Ramos (cell line): ENCODE results near the gene STMP1.
"Not testable (repeated sequence)": the region's sequence is repeated elsewhere in the genome, so short reads cannot be mapped to it uniquely, and the experiment has no call there.

Experiments used
- in situ Hi-C: fragments of 300-500 bp; cut with MboI; formaldehyde crosslinking; loops from one replicate; pipeline ENCODE4 v1.14.3; 2022; ENCODE audit warnings: low sequenced_read_pairs; ENCODE audit not compliant: unreplicated experiment

STMP1 gene

GRCh38 chr7:135661311-135662122 is 797 bp upstream of the STMP1 start:
- in situ Hi-C loops, result no loop called here

- in situ Hi-C loops, result no loop called here
These were observed 266 bp upstream of the STMP1 start for GRCh38 chr7:135662123-135662372.

- in situ Hi-C loops, result no loop called here
These were observed 1.8 kb downstream of the STMP1 start for GRCh38 chr7:135664046-135664589.

DNA sequence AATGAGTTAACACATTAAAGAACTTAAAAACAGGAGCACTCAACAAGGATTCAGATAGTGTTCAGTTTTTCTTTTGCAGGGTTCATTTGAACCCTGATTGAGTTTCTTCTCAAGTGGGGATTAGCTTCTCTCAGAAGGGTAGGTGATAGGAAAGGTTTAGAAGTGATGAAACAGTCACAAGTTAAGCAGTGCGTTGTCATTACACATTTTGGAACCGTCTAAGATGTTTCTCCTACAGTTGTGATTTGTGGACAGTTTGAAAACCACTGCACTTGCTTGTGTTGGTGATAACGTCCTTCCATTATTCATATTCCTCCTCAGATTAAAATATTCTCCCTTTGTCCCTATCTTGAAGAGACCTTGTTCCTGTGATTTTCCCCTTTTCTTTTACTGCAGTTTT is 2.7 kb downstream of the STMP1 start:
- in situ Hi-C loops, result no loop called here

- in situ Hi-C loops, result no loop called here
These were observed 3.8 kb downstream of the STMP1 start for GRCh38 chr7:135666156-135666555.

GRCh38 chr7:135666846-135667245 is 4.5 kb downstream of the STMP1 start:
- in situ Hi-C loops, result no loop called here

GRCh38 chr7:135667626-135668025 is 5.3 kb downstream of the STMP1 start:
- in situ Hi-C loops, result not testable (repeated sequence)

- in situ Hi-C loops, result not testable (repeated sequence)
These were observed 6.6 kb downstream of the STMP1 start for GRCh38 chr7:135668852-135669395.

- in situ Hi-C loops, result no loop called here
These were observed 7.5 kb downstream of the STMP1 start for GRCh38 chr7:135669774-135670173.

GRCh38 chr7:135670179-135670578 is 7.9 kb downstream of the STMP1 start:
- in situ Hi-C loops, result no loop called here

DNA sequence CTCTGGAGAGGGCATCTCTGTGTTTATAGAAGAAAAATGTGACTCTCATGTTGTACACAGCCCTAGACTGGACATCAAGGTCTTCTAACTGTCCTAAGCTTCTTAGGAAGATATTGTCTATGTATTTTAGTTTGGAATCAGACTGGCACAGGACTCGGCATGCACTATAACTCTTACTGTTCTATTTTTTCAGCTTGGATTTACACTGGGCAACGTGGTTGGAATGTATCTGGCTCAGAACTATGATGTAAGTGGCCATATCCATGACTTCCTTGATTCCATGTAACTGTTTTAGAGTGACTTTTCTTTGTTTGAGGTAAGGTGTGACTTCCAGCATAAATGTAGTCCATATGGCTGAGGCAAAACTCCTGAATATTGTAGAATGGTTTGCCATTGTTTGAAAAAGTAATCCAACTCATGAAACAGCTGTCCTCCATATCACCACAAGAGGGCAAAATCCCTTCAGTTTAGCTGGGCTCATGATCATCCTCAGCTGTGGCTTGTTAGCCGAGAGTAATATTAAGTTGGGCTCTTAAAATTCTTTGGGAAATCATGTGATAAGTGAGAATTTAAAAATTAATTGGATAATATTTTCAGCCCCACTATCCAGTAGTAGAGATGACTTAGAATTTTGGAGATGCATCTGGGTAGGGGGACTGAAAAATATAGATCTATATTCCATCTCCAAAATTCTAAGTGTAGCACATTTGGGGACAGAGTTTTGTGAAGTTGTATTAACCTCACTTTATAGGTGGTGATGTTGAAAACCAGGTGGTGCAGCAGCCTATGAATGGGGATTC is 10.4 kb downstream of the STMP1 start:
- in situ Hi-C loops, result no loop called here

- in situ Hi-C loops, result no loop called here
These were observed 11.0 kb downstream of the STMP1 start for GRCh38 chr7:135673360-135673706.

GRCh38 chr7:135678612-135679575 is 16.6 kb downstream of the STMP1 start:
- in situ Hi-C loops, result no loop called here

- in situ Hi-C loops, result no loop called here
These were observed 19.4 kb downstream of the STMP1 start for GRCh38 chr7:135681762-135682161.

DNA sequence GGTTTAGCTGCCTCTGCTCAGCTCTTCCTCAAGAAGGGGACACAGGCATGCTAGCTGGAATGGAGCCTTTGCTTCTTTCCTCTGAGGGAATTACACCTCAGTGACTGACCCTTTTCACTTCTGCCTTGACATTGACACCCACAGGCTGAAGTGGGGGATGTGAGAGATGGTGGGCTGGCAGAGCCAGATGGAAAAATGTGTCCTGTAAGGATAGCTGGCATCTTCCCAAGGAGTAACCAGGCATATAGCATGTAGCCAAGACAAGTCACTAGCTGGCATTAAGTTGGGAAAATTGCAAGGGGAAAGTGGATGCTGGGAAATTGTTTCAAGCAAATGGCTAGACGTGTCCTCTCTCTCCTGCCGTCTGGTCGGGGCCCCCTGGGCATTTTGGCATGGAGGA is 19.9 kb downstream of the STMP1 start:
- in situ Hi-C loops, result no loop called here

- in situ Hi-C loops, result no loop called here
These were observed 21.3 kb downstream of the STMP1 start for GRCh38 chr7:135683609-135684008.

DNA sequence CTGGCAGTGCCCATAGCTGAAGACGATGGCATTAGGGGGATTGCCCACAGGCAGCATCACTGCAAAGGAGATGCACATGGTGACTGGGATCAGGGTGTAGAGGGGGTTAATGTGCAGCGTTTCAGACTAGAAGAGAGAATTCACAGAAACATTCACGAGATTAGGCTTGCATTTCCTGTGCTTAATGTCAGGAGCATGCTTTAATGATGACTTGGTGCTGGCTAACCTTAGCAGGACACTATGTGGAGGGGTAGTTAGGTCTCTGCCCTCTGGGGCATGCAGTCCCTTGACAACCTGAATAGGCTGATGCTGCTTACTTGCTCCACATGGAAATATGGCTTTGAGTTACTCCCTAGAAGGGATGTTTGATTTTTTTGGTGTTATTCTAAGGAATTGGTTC is 21.8 kb downstream of the STMP1 start:
- in situ Hi-C loops, result no loop called here

GRCh38 chr7:135684699-135685098 is 22.4 kb downstream of the STMP1 start:
- in situ Hi-C loops, result no loop called here

DNA sequence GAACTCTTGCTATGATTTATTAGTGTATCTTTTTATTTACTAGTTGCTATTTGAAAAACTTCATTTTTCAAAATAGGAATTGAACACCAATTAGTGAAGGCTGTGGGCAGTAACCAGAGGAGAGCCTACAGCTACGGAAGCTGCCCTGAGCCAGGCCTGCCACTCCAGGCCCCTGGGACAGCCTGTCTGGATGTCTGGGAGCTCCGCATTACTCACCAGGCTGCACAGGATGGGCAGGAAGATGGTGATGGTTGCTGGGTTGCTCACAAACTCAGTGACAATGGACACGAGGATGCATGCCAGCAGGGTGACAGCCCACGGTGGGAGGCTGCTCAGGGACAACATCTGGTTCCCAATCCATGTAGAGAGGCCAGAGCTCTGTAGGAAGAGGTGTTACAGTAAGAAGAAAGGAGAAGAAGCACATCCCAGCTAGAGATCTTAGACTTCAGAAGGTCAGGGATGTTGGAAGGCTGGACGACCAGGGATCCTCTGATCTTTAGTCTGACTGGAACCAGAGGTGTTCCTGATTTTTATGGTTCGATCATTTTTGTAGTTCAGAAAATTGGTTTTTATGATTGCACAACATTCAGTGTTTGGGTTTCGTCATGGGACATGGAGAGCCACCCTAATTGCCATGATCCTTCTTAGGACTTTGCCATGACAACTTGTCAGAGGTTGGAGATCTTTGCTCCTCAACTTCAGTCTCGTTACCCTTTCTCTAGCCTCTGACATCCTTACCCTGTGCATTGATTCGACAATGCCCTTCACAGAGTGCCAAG is 23.2 kb downstream of the STMP1 start:
- in situ Hi-C loops, result no loop called here

- in situ Hi-C loops, result no loop called here
These were observed 25.2 kb downstream of the STMP1 start for GRCh38 chr7:135687466-135687865.
